Left colon (tissue), 2 donors: Measurements from ENCODE around the gene NLGN3. TPM values are rescaled to one million over a fixed set of nuclear protein-coding genes. Genes with fewer than 3 reads are reported as not detected.

Source experiments
- ATAC-seq: fragments of 200-7000 bp; cut with Tn5 transposase; one replicate; pipeline ENCODE4 v1.9.1; 2020; ENCODE audit warnings: mild to moderate bottlenecking, moderate library complexity
- DNase-seq, 2 donors: peaks; one replicate each; pipeline ENCODE4 v3.0.0-alpha.2; 2020
- intact Hi-C, 2 donors: fragments of 100-400 bp; cut with DNase I in 1 of 2; cut with micrococcal nuclease in 1 of 2; formaldehyde crosslinking; loops; one replicate each; pipeline versions ENCODE4 v1.11.2 to v1.14.0; 2022; cut with DNase I, micrococcal nuclease
- total RNA-seq, 2 donors: library from RNA; stranded (reverse); fragmentation: NEBNext Ultra II Directional; extraction: Animal tissue kit (Norgen Biotek cat#: 25700); gene quantifications; one replicate each; pipeline ENCODE4 v1.2.1, GENCODE V29; 2021
- donor health status: DM: no; HTN: no; CAD: no.
- donor health status: DM: yes; HTN: yes; CAD: no.

NLGN3 gene
- total RNA-seq, 2 donors from 2014 or later = 0.67 to 1.1 TPM

GRCh38 chrX:71184803-71185495 is 40.3 kb downstream of the NLGN3 start:
- intact Hi-C loops = no loop called here
- ATAC-seq (no peak), DNase-seq (no peak)

- no peak for ATAC-seq
- no peak for DNase-seq
- intact Hi-C loops = no loop called here
These were observed 46.6 kb downstream of the NLGN3 start for GRCh38 chrX:71191248-71191647.

- no peak for ATAC-seq
- DNase-seq = no peak
These were observed 51.5 kb downstream of the NLGN3 start for GRCh38 chrX:71195964-71196649.

GRCh38 chrX:71198066-71198465 is 53.4 kb downstream of the NLGN3 start:
- intact Hi-C loops = no loop called here
- no peak for DNase-seq
- no peak for ATAC-seq

More at GRCh38 chrX:71195964-71196649, 51.5 kb downstream of the NLGN3 start:
- intact Hi-C loops = no loop called here

GRCh38 chrX:71199252-71200008 is 54.8 kb downstream of the NLGN3 start:
- DNase-seq (no peak), ATAC-seq (peak; percentile 76)
- intact Hi-C loops = no loop called here

- DNase-seq = no peak
- intact Hi-C loops = no loop called here
- ATAC-seq = no peak
These were observed 66.2 kb downstream of the NLGN3 start for GRCh38 chrX:71210816-71211215.

- intact Hi-C loops = no loop called here
- no peak for DNase-seq
- no peak for ATAC-seq
These were observed 67.9 kb downstream of the NLGN3 start for GRCh38 chrX:71212536-71212935.

- intact Hi-C loops = no loop called here
- ATAC-seq (peak; percentile 10), DNase-seq (no peak)
These were observed 69.5 kb downstream of the NLGN3 start for GRCh38 chrX:71214152-71214551.

GRCh38 chrX:71214604-71215337 is 70.1 kb downstream of the NLGN3 start:
- intact Hi-C loops = no loop called here
- peak; percentile 89 for ATAC-seq
- DNase-seq = peak; percentile 76 to 85

GRCh38 chrX:71215338-71215912 is 70.8 kb downstream of the NLGN3 start:
- DNase-seq (peak in 1 of 2 donors; percentile 23), ATAC-seq (peak; percentile 40)
- intact Hi-C loops = no loop called here

GRCh38 chrX:71216485-71216884 is 71.8 kb downstream of the NLGN3 start:
- peak; percentile 34 for ATAC-seq
- intact Hi-C loops = no loop called here
- no peak for DNase-seq

- intact Hi-C loops = no loop called here
- DNase-seq (no peak), ATAC-seq (no peak)
These were observed 72.7 kb downstream of the NLGN3 start for GRCh38 chrX:71217298-71217697.

Other genes starting within 250 kb of the NLGN3 start
- 1 to 10 TPM; 1.0 to 2.0 TPM for gene TEX11, start 236.1 kb upstream of the NLGN3 start, total RNA-seq
- gene SLC7A3, start 213.7 kb upstream of the NLGN3 start, total RNA-seq = under 1 TPM in 1 of 2 donors, not detected in 1; 0.14 TPM
- gene SNX12, start 76.5 kb upstream of the NLGN3 start, total RNA-seq = 10 to 100 TPM; 63.4 to 76.1 TPM
- gene FOXO4, start 49.0 kb upstream of the NLGN3 start, total RNA-seq = 10 to 100 TPM; 32.5 to 54.2 TPM
- gene CXorf65, start 38.1 kb upstream of the NLGN3 start, total RNA-seq = not detected
- 10 to 100 TPM; 47.7 to 98.7 TPM for gene IL2RG, start 33.3 kb upstream of the NLGN3 start, total RNA-seq
- 10 to 100 TPM; 35.4 to 37.9 TPM for gene MED12, start 26.2 kb upstream of the NLGN3 start, total RNA-seq
- gene GJB1, start 78.4 kb downstream of the NLGN3 start, total RNA-seq = 10 to 100 TPM; 67.9 to 72.6 TPM
- 10 to 100 TPM; 15.9 to 17.0 TPM for gene ZMYM3, start 109.3 kb downstream of the NLGN3 start, total RNA-seq
- 100 to 1,000 TPM; 158 to 183 TPM for gene NONO, start 138.8 kb downstream of the NLGN3 start, total RNA-seq
- 1 to 10 TPM in 1 of 2 donors, under 1 TPM in 1; 0.61 to 1.9 TPM for gene ITGB1BP2, start 156.9 kb downstream of the NLGN3 start, total RNA-seq
- 10 to 100 TPM; 25.2 to 31.6 TPM for gene TAF1, start 221.5 kb downstream of the NLGN3 start, total RNA-seq